K562 (cell line): ENCODE measurements around the gene EVI5L. TPM values are rescaled to one million over a fixed set of nuclear protein-coding genes. Genes with fewer than 3 reads are reported as not detected.

Experiments
- KDM1A ChIP-seq, 2 experiments: fragments of 450-650 bp; IDR thresholded peaks; 2 replicates each; pipeline ENCODE4 v1.6.1; 2016; ENCODE audit warnings: mild to moderate bottlenecking in 2 of 2
- MTA2 ChIP-seq: fragments of 450-650 bp; IDR thresholded peaks from 2 replicates; pipeline ENCODE4 v1.6.1; 2016; ENCODE audit warnings: low read depth
- SMC3 ChIP-seq: conservative IDR thresholded peaks from 2 replicates; pipeline ENCODE4 v1.6.1; 2011; ENCODE audit warnings: low read depth, low read length, improper control_type of control experiment; ENCODE audit not compliant: insufficient read depth
- ZNF77 ChIP-seq: fragments of 250-450 bp; sonication (Bioruptor Pico); IDR thresholded peaks from 2 replicates; pipeline ENCODE4 v1.5.0; 2020
- ZZZ3 ChIP-seq: fragments of 450-650 bp; IDR thresholded peaks from 2 replicates; pipeline ENCODE4 v1.6.1; 2016; ENCODE audit warnings: antibody characterized with exemption, mild to moderate bottlenecking, moderate library complexity
- polyA plus RNA-seq, 8 experiments: library from polyadenylated mRNA; depleted of rRNA in 4 of 8; stranded (reverse) in 5 of 8; unstranded in 3 of 8; fragments of >200 nt; fragmentation: Nextera tagmentation in 2 of 8; fragmentation: Illumina TruSeq in 1 of 8; extraction: Ambion mirVana in 2 of 8; extraction: Trizol in 1 of 8; gene quantifications; 2 replicates each; pipeline versions ENCODE4 v1.2.1 to v1.2.3, GENCODE V29; 2011 to 2014; ENCODE audit warnings: inconsistent platforms in 1 of 8, missing spikeins in 1 of 8
- total RNA-seq, 7 experiments: library from RNA; depleted of rRNA in 6 of 7; stranded (reverse); fragments of >200 nt in 6 of 7; fragmentation: Illumina TruSeq in 2 of 7; extraction: Trizol in 2 of 7; gene quantifications; 2 replicates each; pipeline versions ENCODE4 v1.2.1 to v1.2.3, GENCODE V29; 2011 to 2021; ENCODE audit warnings: low replicate concordance in 1 of 7
- TF ChIP-seq, protein P1 (sequence below): sonication (generic); formaldehyde crosslinking; IDR thresholded peaks from 2 replicates; pipeline ENCODE4 v1.8.0; 2022; ENCODE audit warnings: mild to moderate bottlenecking, missing genetic modification reagents
- TF ChIP-seq, protein P2 (sequence below), 2 experiments: fragments of 450-650 bp; formaldehyde crosslinking in 1 of 2; IDR thresholded peaks; 2 replicates each; pipeline versions ENCODE4 v1.4.0 to v1.6.1; 2014 to 2020; ENCODE audit warnings: mild to moderate bottlenecking in 2 of 2, borderline replicate concordance in 1 of 2, low read depth in 1 of 2

Gene EVI5L
- total and polyA plus RNA-seq, 9 of the 15 experiments (the other 6 are each of a cell fraction or from before 2014, with no cell fraction given) = 0.69 to 1.8 (median 1.2) TPM; not detected in 2

DNA sequence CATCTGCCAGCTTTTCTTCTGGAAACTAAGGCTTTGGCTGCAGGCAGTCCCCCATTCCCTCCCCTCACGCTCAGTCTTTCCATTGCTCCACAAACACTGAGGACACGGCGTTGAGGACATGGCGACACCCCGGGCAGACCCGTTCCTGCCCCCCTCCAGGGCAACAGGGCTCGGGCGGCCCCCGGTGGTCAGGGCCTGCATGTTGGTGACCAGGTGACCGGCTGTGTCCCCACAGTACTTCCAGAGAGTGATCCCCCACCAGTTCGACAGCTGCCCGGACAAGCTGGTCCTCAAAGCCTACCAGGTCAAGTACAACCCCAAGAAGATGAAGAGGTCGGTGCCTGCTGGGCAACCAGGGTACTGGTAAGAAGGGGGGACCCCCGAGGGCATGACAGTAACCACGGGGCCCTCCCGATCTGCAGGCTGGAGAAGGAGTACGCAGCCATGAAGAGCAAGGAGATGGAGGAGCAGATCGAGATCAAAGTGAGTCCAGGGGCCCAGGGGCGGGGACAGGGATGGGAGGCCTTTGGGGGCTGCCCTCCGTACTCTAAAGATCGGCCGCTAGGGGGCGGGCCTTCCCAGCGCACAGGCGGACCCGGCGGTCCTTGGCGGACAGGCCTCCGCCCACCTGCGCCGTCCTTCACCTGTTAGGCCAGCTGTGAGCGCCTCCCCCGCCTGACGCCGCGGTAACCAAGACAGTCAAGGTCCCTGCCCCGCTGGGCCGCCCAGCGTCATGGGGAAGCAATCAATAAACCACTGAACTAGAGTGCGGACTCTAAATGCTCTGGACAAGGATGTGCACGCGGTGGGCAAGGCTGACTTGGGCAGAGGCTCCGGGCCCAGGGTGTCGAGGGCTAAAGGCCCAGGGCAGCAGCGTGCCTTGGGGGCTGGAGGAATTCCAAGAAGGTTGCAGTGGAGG, 23.1 kb downstream of the EVI5L start (continued):
- TF ChIP-seq, protein P1, sequence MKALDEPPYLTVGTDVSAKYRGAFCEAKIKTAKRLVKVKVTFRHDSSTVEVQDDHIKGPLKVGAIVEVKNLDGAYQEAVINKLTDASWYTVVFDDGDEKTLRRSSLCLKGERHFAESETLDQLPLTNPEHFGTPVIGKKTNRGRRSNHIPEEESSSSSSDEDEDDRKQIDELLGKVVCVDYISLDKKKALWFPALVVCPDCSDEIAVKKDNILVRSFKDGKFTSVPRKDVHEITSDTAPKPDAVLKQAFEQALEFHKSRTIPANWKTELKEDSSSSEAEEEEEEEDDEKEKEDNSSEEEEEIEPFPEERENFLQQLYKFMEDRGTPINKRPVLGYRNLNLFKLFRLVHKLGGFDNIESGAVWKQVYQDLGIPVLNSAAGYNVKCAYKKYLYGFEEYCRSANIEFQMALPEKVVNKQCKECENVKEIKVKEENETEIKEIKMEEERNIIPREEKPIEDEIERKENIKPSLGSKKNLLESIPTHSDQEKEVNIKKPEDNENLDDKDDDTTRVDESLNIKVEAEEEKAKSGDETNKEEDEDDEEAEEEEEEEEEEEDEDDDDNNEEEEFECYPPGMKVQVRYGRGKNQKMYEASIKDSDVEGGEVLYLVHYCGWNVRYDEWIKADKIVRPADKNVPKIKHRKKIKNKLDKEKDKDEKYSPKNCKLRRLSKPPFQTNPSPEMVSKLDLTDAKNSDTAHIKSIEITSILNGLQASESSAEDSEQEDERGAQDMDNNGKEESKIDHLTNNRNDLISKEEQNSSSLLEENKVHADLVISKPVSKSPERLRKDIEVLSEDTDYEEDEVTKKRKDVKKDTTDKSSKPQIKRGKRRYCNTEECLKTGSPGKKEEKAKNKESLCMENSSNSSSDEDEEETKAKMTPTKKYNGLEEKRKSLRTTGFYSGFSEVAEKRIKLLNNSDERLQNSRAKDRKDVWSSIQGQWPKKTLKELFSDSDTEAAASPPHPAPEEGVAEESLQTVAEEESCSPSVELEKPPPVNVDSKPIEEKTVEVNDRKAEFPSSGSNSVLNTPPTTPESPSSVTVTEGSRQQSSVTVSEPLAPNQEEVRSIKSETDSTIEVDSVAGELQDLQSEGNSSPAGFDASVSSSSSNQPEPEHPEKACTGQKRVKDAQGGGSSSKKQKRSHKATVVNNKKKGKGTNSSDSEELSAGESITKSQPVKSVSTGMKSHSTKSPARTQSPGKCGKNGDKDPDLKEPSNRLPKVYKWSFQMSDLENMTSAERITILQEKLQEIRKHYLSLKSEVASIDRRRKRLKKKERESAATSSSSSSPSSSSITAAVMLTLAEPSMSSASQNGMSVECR (CRISPR knock-in tag) = peak; percentile 71; the same call in 1 of the 2 replicates
- TF ChIP-seq KDM1A (IDR thresholded peaks at IDR 0.05) = no peak
- peak; percentile 69 for TF ChIP-seq SMC3
- no peak for TF ChIP-seq ZNF77 (CRISPR knock-in tag)
- TF ChIP-seq ZZZ3 = no peak
- TF ChIP-seq, protein P2, sequence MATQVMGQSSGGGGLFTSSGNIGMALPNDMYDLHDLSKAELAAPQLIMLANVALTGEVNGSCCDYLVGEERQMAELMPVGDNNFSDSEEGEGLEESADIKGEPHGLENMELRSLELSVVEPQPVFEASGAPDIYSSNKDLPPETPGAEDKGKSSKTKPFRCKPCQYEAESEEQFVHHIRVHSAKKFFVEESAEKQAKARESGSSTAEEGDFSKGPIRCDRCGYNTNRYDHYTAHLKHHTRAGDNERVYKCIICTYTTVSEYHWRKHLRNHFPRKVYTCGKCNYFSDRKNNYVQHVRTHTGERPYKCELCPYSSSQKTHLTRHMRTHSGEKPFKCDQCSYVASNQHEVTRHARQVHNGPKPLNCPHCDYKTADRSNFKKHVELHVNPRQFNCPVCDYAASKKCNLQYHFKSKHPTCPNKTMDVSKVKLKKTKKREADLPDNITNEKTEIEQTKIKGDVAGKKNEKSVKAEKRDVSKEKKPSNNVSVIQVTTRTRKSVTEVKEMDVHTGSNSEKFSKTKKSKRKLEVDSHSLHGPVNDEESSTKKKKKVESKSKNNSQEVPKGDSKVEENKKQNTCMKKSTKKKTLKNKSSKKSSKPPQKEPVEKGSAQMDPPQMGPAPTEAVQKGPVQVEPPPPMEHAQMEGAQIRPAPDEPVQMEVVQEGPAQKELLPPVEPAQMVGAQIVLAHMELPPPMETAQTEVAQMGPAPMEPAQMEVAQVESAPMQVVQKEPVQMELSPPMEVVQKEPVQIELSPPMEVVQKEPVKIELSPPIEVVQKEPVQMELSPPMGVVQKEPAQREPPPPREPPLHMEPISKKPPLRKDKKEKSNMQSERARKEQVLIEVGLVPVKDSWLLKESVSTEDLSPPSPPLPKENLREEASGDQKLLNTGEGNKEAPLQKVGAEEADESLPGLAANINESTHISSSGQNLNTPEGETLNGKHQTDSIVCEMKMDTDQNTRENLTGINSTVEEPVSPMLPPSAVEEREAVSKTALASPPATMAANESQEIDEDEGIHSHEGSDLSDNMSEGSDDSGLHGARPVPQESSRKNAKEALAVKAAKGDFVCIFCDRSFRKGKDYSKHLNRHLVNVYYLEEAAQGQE (IDR thresholded peaks at IDR 0.05; ENCODE audit: borderline replicate concordance) = peak; percentile 81
- TF ChIP-seq, protein P2 (CRISPR knock-in tag; IDR thresholded peaks at IDR 0.05; ENCODE audit: low read depth) = no peak
- no peak for TF ChIP-seq MTA2
